GM10266 (cell line): ENCODE results near the gene RNF157.

Source experiments
- DNase-seq: peaks from one replicate; pipeline ENCODE4 v3.0.0; 2012; ENCODE audit errors: extremely low spot score
- CTCF ChIP-seq: IDR thresholded peaks from 2 replicates; pipeline ENCODE4 v1.5.1; 2012; ENCODE audit warnings: mild to moderate bottlenecking, low read depth; ENCODE audit not compliant: control insufficient read depth, insufficient read depth; ENCODE audit errors: missing control alignments

RNF157 gene

GRCh38 chr17:76277300-76278267, 37.3 kb upstream of the RNF157 start:
- DNase-seq = no peak
- TF ChIP-seq CTCF = no peak

GRCh38 chr17:76276461-76277299, 36.4 kb upstream of the RNF157 start:
- DNase-seq = no peak

GRCh38 chr17:76276069-76276431, 35.8 kb upstream of the RNF157 start:
- TF ChIP-seq CTCF = no peak
- no peak for DNase-seq

More at GRCh38 chr17:76276461-76277299, 36.4 kb upstream of the RNF157 start:
- no peak for TF ChIP-seq CTCF

- no peak for TF ChIP-seq CTCF
- DNase-seq = no peak
Measured at GRCh38 chr17:76275382-76276068, 35.2 kb upstream of the RNF157 start.

GRCh38 chr17:76274112-76274956, 34.0 kb upstream of the RNF157 start:
- TF ChIP-seq CTCF = no peak
- no peak for DNase-seq

- no peak for DNase-seq
- TF ChIP-seq CTCF = no peak
Measured at GRCh38 chr17:76273445-76274111, 33.3 kb upstream of the RNF157 start.
